Spleen (tissue), 7 donors: Measurements from ENCODE around the gene SZRD1.

Experiments used
- POLR2A ChIP-seq, 3 donors: fragments of 450-650 bp; IDR thresholded peaks; one replicate each; pipeline ENCODE4 v1.5.1; 2017; ENCODE audit warnings: antibody characterized with exemption in 3 of 3, mild to moderate bottlenecking in 1 of 3
- TF ChIP-seq, protein P1 (sequence below), 11 experiments: fragments of 200-600 bp in 7 of 11; fragments of 450-650 bp in 4 of 11; sonication (generic) in 4 of 11; IDR thresholded peaks in 8 of 11; conservative IDR thresholded peaks in 3 of 11; 1 replicate in 7 of 11; 2 replicates in 4 of 11; pipeline versions ENCODE4 v1.4.0 to v1.8.0; 2016 to 2021; ENCODE audit warnings: antibody characterized with exemption in 11 of 11, inconsistent platforms in 4 of 11, mild to moderate bottlenecking in 1 of 11
- donor health status: DM: no; HTN: no; CAD: no; lungs with moderate emphysema.
- donor health status: DM: no; HTN: no; CAD: no.
- donor health status: DM: no; HTN: no; CAD: no.

DNA sequence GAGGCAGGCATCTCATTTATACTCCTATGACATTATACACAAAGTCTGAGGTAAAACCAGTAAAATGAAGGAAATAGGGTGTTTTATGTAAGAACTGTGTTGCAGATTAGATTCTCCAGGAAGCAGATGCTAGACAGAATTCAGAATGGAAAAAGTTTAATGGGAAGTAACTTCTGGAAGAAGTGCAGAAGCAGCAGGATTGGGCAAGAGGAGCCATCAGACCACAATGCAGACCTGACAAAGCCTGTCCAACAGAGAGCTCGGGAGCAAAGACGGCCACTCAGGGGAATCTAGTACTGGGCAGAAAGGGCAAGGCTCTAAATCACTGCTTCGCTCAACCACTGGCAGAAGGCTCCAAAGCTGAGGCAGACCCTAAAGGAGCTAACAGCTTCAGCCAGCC is 48.5 kb upstream of the SZRD1 start:
- TF ChIP-seq, protein P1, sequence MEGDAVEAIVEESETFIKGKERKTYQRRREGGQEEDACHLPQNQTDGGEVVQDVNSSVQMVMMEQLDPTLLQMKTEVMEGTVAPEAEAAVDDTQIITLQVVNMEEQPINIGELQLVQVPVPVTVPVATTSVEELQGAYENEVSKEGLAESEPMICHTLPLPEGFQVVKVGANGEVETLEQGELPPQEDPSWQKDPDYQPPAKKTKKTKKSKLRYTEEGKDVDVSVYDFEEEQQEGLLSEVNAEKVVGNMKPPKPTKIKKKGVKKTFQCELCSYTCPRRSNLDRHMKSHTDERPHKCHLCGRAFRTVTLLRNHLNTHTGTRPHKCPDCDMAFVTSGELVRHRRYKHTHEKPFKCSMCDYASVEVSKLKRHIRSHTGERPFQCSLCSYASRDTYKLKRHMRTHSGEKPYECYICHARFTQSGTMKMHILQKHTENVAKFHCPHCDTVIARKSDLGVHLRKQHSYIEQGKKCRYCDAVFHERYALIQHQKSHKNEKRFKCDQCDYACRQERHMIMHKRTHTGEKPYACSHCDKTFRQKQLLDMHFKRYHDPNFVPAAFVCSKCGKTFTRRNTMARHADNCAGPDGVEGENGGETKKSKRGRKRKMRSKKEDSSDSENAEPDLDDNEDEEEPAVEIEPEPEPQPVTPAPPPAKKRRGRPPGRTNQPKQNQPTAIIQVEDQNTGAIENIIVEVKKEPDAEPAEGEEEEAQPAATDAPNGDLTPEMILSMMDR (IDR thresholded peaks at IDR 0.05 in 8 of 11, conservative IDR thresholded peaks at IDR 0.05 in 3 of 11): no peak
- no peak for TF ChIP-seq POLR2A (IDR thresholded peaks at IDR 0.05)
